Gastroesophageal sphincter (tissue), 4 donors: Measurements from ENCODE around the gene TAAR8. TPM values are rescaled to one million over a fixed set of nuclear protein-coding genes. Genes with fewer than 3 reads are reported as not detected.

Experiments used
- ATAC-seq: fragments of 150-250 bp; one replicate; pipeline ENCODE4 v1.9.1; 2016; ENCODE audit warnings: mild to moderate bottlenecking, moderate library complexity
- H3K27ac ChIP-seq, 4 donors: fragments of 200-600 bp; sonication (generic) in 3 of 4; 1 replicate in 3 of 4; 2 replicates in 1 of 4; pipeline ENCODE4 v1.5.1; 2016 to 2019
- H3K27me3 ChIP-seq: fragments of 200-600 bp; sonication (generic); one replicate; pipeline ENCODE4 v1.5.1; 2019
- H3K36me3 ChIP-seq, 2 donors: fragments of 200-600 bp; sonication (generic); one replicate each; pipeline ENCODE4 v1.5.1; 2019; ENCODE audit warnings: control low read depth in 1 of 2
- H3K4me1 ChIP-seq, 3 donors: fragments of 200-600 bp; sonication (generic); 1 replicate in 2 of 3; 2 replicates in 1 of 3; pipeline ENCODE4 v1.5.1; 2016 to 2019; ENCODE audit warnings: control low read depth in 2 of 3
- H3K4me3 ChIP-seq, 2 donors: fragments of 200-600 bp; sonication (generic); one replicate each; pipeline ENCODE4 v1.5.1; 2019; ENCODE audit warnings: mild to moderate bottlenecking in 1 of 2, moderate library complexity in 1 of 2
- H3K9me3 ChIP-seq, 3 donors: fragments of 200-600 bp; sonication (generic); one replicate each; pipeline ENCODE4 v1.5.1; 2017 to 2019; ENCODE audit warnings: control low read depth in 2 of 3
- CTCF ChIP-seq, 4 experiments: fragments of 200-600 bp in 2 of 4; fragments of 450-650 bp in 2 of 4; sonication (generic) in 1 of 4; IDR thresholded peaks; one replicate each; pipeline ENCODE4 v1.5.1; 2017 to 2019; ENCODE audit warnings: antibody characterized with exemption in 4 of 4, mild to moderate bottlenecking in 2 of 4, moderate library complexity in 2 of 4
- EP300 ChIP-seq: sonication (generic); formaldehyde crosslinking; IDR thresholded peaks from one replicate; pipeline ENCODE4 v1.6.1; 2017; ENCODE audit warnings: antibody characterized with exemption, mild to moderate bottlenecking
- POLR2A ChIP-seq, 2 donors: fragments of 450-650 bp; IDR thresholded peaks; one replicate each; pipeline ENCODE4 v1.6.1; 2017; ENCODE audit warnings: antibody characterized with exemption in 2 of 2, mild to moderate bottlenecking in 2 of 2, moderate library complexity in 1 of 2
- POLR2AphosphoS5 ChIP-seq: sonication (generic); formaldehyde crosslinking; IDR thresholded peaks from one replicate; pipeline ENCODE4 v1.6.1; 2017; ENCODE audit warnings: antibody characterized with exemption
- WGBS, 2 donors: methylation state at CpG; one replicate each; pipeline ENCODE4 v1.1.5; 2018; ENCODE audit warnings: low coverage in 1 of 2; 5-methylcytosine and 5-hydroxymethylcytosine counted together
- total RNA-seq, 4 donors: library from RNA; depleted of rRNA; stranded (reverse); fragments of >200 nt; gene quantifications; one replicate each; pipeline ENCODE4 v1.1.0, GENCODE V29; 2016

Gene TAAR8
- total RNA-seq, 4 donors from 2014 or later, result not detected

DNA sequence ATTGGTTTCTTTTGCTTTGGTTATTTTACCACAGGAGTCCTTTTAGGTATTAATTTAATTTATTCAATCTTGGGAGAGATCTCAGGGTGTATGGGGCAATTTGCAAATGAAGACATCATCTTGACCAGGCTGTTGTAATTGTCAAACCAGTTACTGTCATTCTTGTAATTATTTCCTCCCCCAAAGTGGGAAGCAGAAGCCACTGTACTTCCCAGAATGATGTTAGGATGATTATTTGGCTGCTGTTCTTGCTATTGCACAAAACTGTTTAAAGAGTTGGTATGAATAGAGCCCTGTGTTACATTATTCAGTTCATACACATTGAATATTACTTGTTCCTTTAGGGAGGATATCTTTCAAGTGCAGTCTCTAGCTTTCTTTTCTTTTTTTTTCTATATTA, 19.3 kb downstream of the TAAR8 start:
- Histone ChIP-seq H3K27me3 (peaks cover 3% of the 10 kb centered on the region), H3K9me3 (no peaks in the 10 kb centered on the region), H3K27ac (no peak overlapping the region), H3K36me3 (no peaks in the 10 kb centered on the region), H3K4me3 (no peak overlapping the region), H3K4me1 (no peaks in the 10 kb centered on the region)
- no peak for ATAC-seq
- TF ChIP-seq CTCF (IDR thresholded peaks at IDR 0.05) (no peak), POLR2AphosphoS5 (no peak)

DNA sequence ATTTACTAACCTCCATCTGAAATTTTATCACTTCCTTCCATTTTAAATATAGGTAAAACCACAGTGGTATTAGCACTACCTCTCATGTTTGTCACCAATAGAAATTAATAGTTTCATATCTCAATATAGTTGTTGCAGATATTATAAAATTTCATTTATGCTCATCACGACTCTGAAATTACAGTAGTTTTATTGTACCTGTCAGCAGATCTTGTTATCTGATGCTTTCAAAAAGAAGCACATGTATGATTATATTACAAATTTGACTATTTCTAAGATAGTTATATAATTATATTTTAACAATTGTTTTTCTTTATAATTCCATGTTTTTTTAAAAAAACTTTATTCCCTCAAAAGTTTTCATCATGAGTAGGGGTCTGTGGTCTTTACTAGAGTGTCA, 32.2 kb downstream of the TAAR8 start:
- H3K4me3 ChIP-seq, result no peak overlapping the region
- no peaks in the 10 kb centered on the region for H3K4me1 ChIP-seq
- no peak for ATAC-seq
- TF ChIP-seq POLR2AphosphoS5, result no peak
- no peak for TF ChIP-seq EP300
- no peak for TF ChIP-seq POLR2A (IDR thresholded peaks at IDR 0.05)
- no peak for TF ChIP-seq CTCF (IDR thresholded peaks at IDR 0.05)
- H3K36me3 ChIP-seq, result no peaks in the 10 kb centered on the region
- H3K27me3 ChIP-seq, result peaks cover 10% of the 10 kb centered on the region
- peaks cover 0 to 4% (median 0%) of the 10 kb centered on the region in 3 donors for H3K9me3 ChIP-seq
- 20 to 94% methylated on average over 1 of the region's 1 CpG for WGBS, 2 donors
- no peak overlapping the region for H3K27ac ChIP-seq

GRCh38 chr6:132587424-132587823, 35.0 kb downstream of the TAAR8 start:
- no peaks in the 10 kb centered on the region for H3K4me1 ChIP-seq
- WGBS, 2 donors, result 68% methylated on average over 2 of the region's 2 CpGs
- H3K4me3 ChIP-seq, result no peak overlapping the region
- no peak for TF ChIP-seq EP300
- no peak for TF ChIP-seq POLR2A (IDR thresholded peaks at IDR 0.05)
- no peak for TF ChIP-seq POLR2AphosphoS5
- TF ChIP-seq CTCF (IDR thresholded peaks at IDR 0.05), result no peak
- no peak for ATAC-seq
- no peak overlapping the region for H3K27ac ChIP-seq
- H3K9me3 ChIP-seq, result no peaks in the 10 kb centered on the region
- H3K36me3 ChIP-seq, result no peaks in the 10 kb centered on the region
- peaks cover 10% of the 10 kb centered on the region for H3K27me3 ChIP-seq

DNA sequence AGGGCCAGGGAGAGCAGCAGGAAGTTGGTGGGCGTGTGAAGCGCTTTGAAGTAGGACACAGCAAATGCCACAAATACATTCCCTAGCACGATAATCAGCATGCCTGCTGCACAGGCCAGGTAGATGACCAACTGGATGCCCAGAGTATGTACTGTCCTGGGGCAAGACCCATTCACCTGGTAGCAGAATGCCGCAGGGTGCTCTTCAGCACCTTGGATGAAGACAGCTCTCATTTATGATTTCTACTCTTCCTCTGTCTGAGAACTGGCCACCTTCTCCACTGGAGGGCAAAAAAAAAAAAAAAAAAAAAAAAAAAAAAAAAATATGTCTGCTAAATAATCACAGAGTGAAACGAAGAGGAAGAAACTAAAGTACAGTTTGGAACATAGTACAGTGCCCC, 37.0 kb downstream of the TAAR8 start, which contains the start of gene TAAR5:
Gene TAAR5 (minus strand): TSS at position 288 of the 400 bp plus-strand sequence. CDS start 55 bp downstream, at position 233.
- Histone ChIP-seq H3K27me3 (peaks cover 10% of the 10 kb centered on the region), H3K4me3 (no peak within 1 kb of the TSS), H3K9me3 (no peaks in the 10 kb centered on the region), H3K36me3 (no peaks in the 10 kb centered on the region), H3K4me1 (no peaks in the 10 kb centered on the region), H3K27ac (no peak within 1 kb of the TSS)
- WGBS, 2 donors, result 14 to 69% methylated on average over 2 to 3 of the region's 5 CpGs
- ATAC-seq, result no peak
- TF ChIP-seq POLR2A (IDR thresholded peaks at IDR 0.05) (no peak), CTCF (IDR thresholded peaks at IDR 0.05) (no peak), EP300 (no peak), POLR2AphosphoS5 (no peak)

GRCh38 chr6:132590362-132590761, 37.9 kb downstream of the TAAR8 start:
- Histone ChIP-seq H3K4me3 (no peak overlapping the region), H3K27ac (no peak overlapping the region), H3K27me3 (peaks cover 10% of the 10 kb centered on the region), H3K9me3 (no peaks in the 10 kb centered on the region), H3K36me3 (no peaks in the 10 kb centered on the region), H3K4me1 (no peaks in the 10 kb centered on the region)
- 60 to 80% methylated on average over 1 of the region's 1 CpG for WGBS, 2 donors
- no peak for ATAC-seq
- TF ChIP-seq EP300, result no peak
- TF ChIP-seq CTCF (IDR thresholded peaks at IDR 0.05), result no peak
- no peak for TF ChIP-seq POLR2AphosphoS5
- TF ChIP-seq POLR2A (IDR thresholded peaks at IDR 0.05), result no peak
